PC-3 (cell line): ENCODE results near the gene PPHLN1. TPM values are rescaled to one million over a fixed set of nuclear protein-coding genes. Genes with fewer than 3 reads are reported as not detected.
"Not testable (repeated sequence)": the region's sequence is repeated elsewhere in the genome, so short reads cannot be mapped to it uniquely, and the experiment has no call there.

Source experiments
- ATAC-seq: fragments of 200-7000 bp; cut with Tn5 transposase; 2 replicates; pipeline ENCODE4 v1.9.1; 2020; ENCODE audit warnings: mild to moderate bottlenecking, moderate library complexity
- BruUV-seq: library from RNA; stranded (reverse); fragments of 400-500 nt; replicated peaks from 2 replicates; lab custom pipeline; 2021; lab: Mats Ljungman, UMichigan
- CTCF ChIA-PET: fragments of 300-600 bp; sonication (Branson Sonifier 250); formaldehyde crosslinking; loops from one replicate; lab custom pipeline; 2022; ENCODE audit warnings: antibody characterized with exemption; lab: Charles Lee
- POLR2A ChIA-PET: fragments of 300-600 bp; sonication (Branson Sonifier 250); formaldehyde crosslinking; loops from one replicate; lab custom pipeline; 2022; ENCODE audit warnings: antibody characterized with exemption; ENCODE audit not compliant: unreplicated experiment; lab: Charles Lee
- DNase-seq: peaks from one replicate; pipeline ENCODE4 v3.0.0-alpha.2; 2015
- H2AFZ ChIP-seq: fragments of 300-600 bp; sonication (generic); 2 replicates; pipeline ENCODE4 v1.6.0; 2016; ENCODE audit warnings: antibody characterized with exemption, low read length
- H3F3A ChIP-seq: fragments of 300-600 bp; sonication (generic); one replicate; pipeline ENCODE4 v1.6.0; 2017; ENCODE audit warnings: antibody characterized with exemption, low read length, control low read depth, mild to moderate bottlenecking; ENCODE audit not compliant: unreplicated experiment
- H3K27ac ChIP-seq: fragments of 300-600 bp; sonication (generic); 2 replicates; pipeline ENCODE4 v1.5.1; 2016; ENCODE audit warnings: mild to moderate bottlenecking, low read length
- H3K27me3 ChIP-seq: fragments of 300-600 bp; sonication (generic); 2 replicates; pipeline ENCODE4 v1.6.1; 2016; ENCODE audit warnings: low read length, mixed read lengths
- H3K36me3 ChIP-seq: fragments of 300-600 bp; sonication (generic); 2 replicates; pipeline ENCODE4 v1.6.1; 2016; ENCODE audit warnings: low read depth, mixed run types, low read length, mixed read lengths
- H3K4me1 ChIP-seq: fragments of 300-600 bp; sonication (generic); 2 replicates; pipeline ENCODE4 v1.5.1; 2016; ENCODE audit warnings: low read length; ENCODE audit not compliant: insufficient read depth
- H3K4me2 ChIP-seq: fragments of 300-600 bp; sonication (generic); 2 replicates; pipeline ENCODE4 v1.6.0; 2016; ENCODE audit warnings: low read length
- H3K4me3 ChIP-seq: fragments of 300-600 bp; sonication (generic); 2 replicates; pipeline ENCODE4 v1.5.1; 2016; ENCODE audit warnings: mild to moderate bottlenecking, low read length, mixed read lengths
- H3K79me2 ChIP-seq: fragments of 300-600 bp; sonication (generic); 2 replicates; pipeline ENCODE4 v1.6.1; 2017; ENCODE audit warnings: low read length, mixed read lengths
- H3K9ac ChIP-seq: fragments of 300-600 bp; sonication (generic); 2 replicates; pipeline ENCODE4 v1.6.0; 2016; ENCODE audit warnings: mild to moderate bottlenecking, low read length
- H3K9me2 ChIP-seq: fragments of 300-600 bp; sonication (generic); replicated peaks from 2 replicates; pipeline ENCODE4 v1.6.1; 2016; ENCODE audit warnings: mixed run types, low read length, mixed read lengths
- H3K9me3 ChIP-seq: fragments of 300-600 bp; sonication (generic); 2 replicates; pipeline ENCODE4 v1.6.1; 2016; ENCODE audit warnings: low read length, mixed read lengths
- H4K20me1 ChIP-seq: fragments of 300-600 bp; sonication (generic); 2 replicates; pipeline ENCODE4 v1.6.1; 2016; ENCODE audit warnings: low read length, mixed read lengths
- CTCF ChIP-seq: fragments of 300-600 bp; sonication (generic); conservative IDR thresholded peaks from 2 replicates; pipeline ENCODE4 v1.5.1; 2017; ENCODE audit warnings: antibody characterized with exemption, low read depth, mild to moderate bottlenecking, low read length
- EZH2 ChIP-seq: fragments of 300-600 bp; sonication (generic); IDR thresholded peaks from one replicate; pipeline ENCODE4 v1.6.1; 2017; ENCODE audit warnings: antibody characterized with exemption, mild to moderate bottlenecking, low read length; ENCODE audit not compliant: unreplicated experiment
- EZH2phosphoT487 ChIP-seq: fragments of 300-600 bp; sonication (generic); IDR thresholded peaks from 2 replicates; pipeline ENCODE4 v1.6.1; 2018; ENCODE audit warnings: mild to moderate bottlenecking, antibody characterized with exemption, low read length, borderline replicate concordance
- intact Hi-C: fragments of 100-400 bp; cut with micrococcal nuclease; formaldehyde crosslinking; loops from 2 replicates; pipeline ENCODE4 v1.9.0; 2023
- total RNA-seq: library from RNA; depleted of rRNA; stranded (reverse); fragments of >200 nt; gene quantifications from 2 replicates; pipeline ENCODE4 v1.2.3, GENCODE V29; 2014

PPHLN1 gene
- total RNA-seq, 1 experiment from 2014 or later, result 82.0 TPM

DNA sequence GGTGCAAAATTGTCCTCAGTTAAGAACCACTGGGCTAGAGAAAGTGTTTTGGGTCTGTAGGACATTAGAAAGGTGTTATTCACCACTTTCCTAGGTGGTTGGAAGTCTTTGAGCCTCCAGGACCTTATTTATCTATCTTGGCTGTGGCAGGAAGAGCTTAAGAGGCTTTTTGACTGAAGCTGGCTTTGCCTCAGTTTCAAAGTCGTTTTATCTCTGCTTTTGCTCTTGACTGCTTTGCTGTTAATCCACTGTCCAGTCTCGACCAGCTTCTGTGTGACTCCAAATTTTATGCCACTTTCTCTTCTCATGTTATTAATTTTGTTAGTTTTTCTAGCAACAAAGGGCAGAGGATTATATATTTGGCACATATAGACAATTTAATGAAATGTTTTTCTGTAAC lies 60.3 kb downstream of the PPHLN1 start:
- Histone ChIP-seq H3K4me3 (no peak overlapping the region), H4K20me1 (no peaks in the 10 kb centered on the region), H3K9ac (no peak overlapping the region), H3K27ac (no peak overlapping the region), H3K79me2 (no peaks in the 10 kb centered on the region), H3F3A (no peaks in the 10 kb centered on the region), H2AFZ (no peak overlapping the region), H3K4me1 (no peaks in the 10 kb centered on the region), H3K9me3 (no peaks in the 10 kb centered on the region), H3K27me3 (no peaks in the 10 kb centered on the region), H3K4me2 (no peak overlapping the region), H3K9me2 (no peaks in the 10 kb centered on the region), H3K36me3 (peaks cover 21% of the 10 kb centered on the region; the same call in 1 of the 2 replicates)
- no TSS peak for BruUV-seq
- ATAC-seq, result no peak
- intact Hi-C loops, result no loop called here
- POLR2A ChIA-PET, result no interaction called here
- DNase-seq, result no peak
- CTCF ChIA-PET, result no interaction called here
- TF ChIP-seq CTCF (no peak), EZH2 (no peak), EZH2phosphoT487 (no peak)

- DNase-seq, intact Hi-C loops, ATAC-seq, H3K9me3 ChIP-seq, H3K9ac ChIP-seq, H3K27ac ChIP-seq, H2AFZ ChIP-seq, H3K4me1 ChIP-seq, H3K4me2 ChIP-seq, BruUV-seq, H3K4me3 ChIP-seq, H3F3A ChIP-seq, H4K20me1 ChIP-seq, H3K79me2 ChIP-seq, H3K9me2 ChIP-seq, H3K27me3 ChIP-seq: not testable (repeated sequence)
- CTCF ChIA-PET, result interaction anchor here (0.6 kb wide), 1 partner anchor 9 kb away, joined by 11 read pairs; no protein-coding TSS in a partner anchor
- H3K36me3 ChIP-seq, result peaks cover 18% of the 10 kb centered on the region; the same call in 1 of the 2 replicates
- POLR2A ChIA-PET, result interaction anchor here (0.7 kb wide), 1 partner anchor 323 kb away, joined by 7 read pairs; no protein-coding TSS in a partner anchor
These were observed 62.1 kb downstream of the PPHLN1 start for GRCh38 chr12:42388086-42388485.

- Histone ChIP-seq H3K4me1 (no peaks in the 10 kb centered on the region), H3K9me3 (no peaks in the 10 kb centered on the region), H4K20me1 (no peaks in the 10 kb centered on the region), H3K36me3 (peaks cover 16% of the 10 kb centered on the region), H3K9me2 (no peaks in the 10 kb centered on the region), H3K9ac (no peak overlapping the region), H2AFZ (no peak overlapping the region), H3K4me2 (no peak overlapping the region), H3K4me3 (no peak overlapping the region), H3K27ac (no peak overlapping the region), H3K27me3 (no peaks in the 10 kb centered on the region), H3K79me2 (no peaks in the 10 kb centered on the region), H3F3A (no peaks in the 10 kb centered on the region)
- ChIA-PET POLR2A (no interaction called here), CTCF (no interaction called here)
- DNase-seq, result no peak
- no peak for ATAC-seq
- intact Hi-C loops, result no loop called here
- BruUV-seq, result no TSS peak
- TF ChIP-seq EZH2 (no peak), EZH2phosphoT487 (no peak), CTCF (no peak)
These were observed 68.5 kb downstream of the PPHLN1 start for GRCh38 chr12:42394429-42394828.
